ENCODE measurements around the gene TTC21B.

Gene TTC21B

DNA sequence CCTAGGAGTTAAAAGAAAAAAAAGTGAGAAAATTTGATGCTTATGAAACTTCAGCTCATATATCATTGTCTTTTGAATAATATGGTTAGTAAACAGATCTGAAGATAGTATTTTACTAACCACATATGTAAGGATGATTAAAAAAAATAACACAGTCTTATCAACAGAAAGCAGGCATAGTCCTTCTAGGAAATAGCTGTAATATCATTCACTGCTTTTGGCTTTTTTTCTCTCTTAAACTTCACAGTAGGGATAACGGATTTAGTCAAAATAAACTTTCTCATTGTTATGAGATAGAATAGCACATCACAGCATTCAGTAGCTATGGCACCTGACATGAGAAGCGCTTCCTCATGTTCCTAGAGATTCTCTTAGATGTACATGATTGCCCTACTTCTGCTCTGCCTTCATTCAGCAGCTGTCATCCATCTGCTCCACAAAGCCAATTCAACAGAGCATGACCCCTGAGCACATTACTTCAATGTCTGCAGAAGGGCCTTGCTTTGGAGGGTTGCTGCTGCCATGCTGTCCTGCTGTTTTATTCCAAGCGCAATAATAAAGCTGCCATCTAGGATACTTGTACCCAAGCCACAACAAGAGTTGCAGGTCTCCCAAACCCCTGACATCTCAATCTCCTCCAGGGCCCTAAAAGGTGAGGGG, 67.0 kb downstream of the TTC21B start:
- no peak overlapping the region for H3K4me3 Mint-ChIP-seq
- peaks cover 48% of the 10 kb centered on the region for H3K4me1 Mint-ChIP-seq
- H3K9me3 Mint-ChIP-seq, result no peaks in the 10 kb centered on the region
- peak overlapping the region; percentile 97 for H3K27ac Mint-ChIP-seq
- TF ChIP-seq, protein P1, sequence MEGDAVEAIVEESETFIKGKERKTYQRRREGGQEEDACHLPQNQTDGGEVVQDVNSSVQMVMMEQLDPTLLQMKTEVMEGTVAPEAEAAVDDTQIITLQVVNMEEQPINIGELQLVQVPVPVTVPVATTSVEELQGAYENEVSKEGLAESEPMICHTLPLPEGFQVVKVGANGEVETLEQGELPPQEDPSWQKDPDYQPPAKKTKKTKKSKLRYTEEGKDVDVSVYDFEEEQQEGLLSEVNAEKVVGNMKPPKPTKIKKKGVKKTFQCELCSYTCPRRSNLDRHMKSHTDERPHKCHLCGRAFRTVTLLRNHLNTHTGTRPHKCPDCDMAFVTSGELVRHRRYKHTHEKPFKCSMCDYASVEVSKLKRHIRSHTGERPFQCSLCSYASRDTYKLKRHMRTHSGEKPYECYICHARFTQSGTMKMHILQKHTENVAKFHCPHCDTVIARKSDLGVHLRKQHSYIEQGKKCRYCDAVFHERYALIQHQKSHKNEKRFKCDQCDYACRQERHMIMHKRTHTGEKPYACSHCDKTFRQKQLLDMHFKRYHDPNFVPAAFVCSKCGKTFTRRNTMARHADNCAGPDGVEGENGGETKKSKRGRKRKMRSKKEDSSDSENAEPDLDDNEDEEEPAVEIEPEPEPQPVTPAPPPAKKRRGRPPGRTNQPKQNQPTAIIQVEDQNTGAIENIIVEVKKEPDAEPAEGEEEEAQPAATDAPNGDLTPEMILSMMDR (IDR thresholded peaks at IDR 0.05), result no peak
- no peaks in the 10 kb centered on the region for H3K27me3 Mint-ChIP-seq (ENCODE audit: low read depth, poor library complexity)
- DNase-seq, result no peak
- H3K36me3 Mint-ChIP-seq (ENCODE audit: low read depth), result peaks cover 53% of the 10 kb centered on the region

DNA sequence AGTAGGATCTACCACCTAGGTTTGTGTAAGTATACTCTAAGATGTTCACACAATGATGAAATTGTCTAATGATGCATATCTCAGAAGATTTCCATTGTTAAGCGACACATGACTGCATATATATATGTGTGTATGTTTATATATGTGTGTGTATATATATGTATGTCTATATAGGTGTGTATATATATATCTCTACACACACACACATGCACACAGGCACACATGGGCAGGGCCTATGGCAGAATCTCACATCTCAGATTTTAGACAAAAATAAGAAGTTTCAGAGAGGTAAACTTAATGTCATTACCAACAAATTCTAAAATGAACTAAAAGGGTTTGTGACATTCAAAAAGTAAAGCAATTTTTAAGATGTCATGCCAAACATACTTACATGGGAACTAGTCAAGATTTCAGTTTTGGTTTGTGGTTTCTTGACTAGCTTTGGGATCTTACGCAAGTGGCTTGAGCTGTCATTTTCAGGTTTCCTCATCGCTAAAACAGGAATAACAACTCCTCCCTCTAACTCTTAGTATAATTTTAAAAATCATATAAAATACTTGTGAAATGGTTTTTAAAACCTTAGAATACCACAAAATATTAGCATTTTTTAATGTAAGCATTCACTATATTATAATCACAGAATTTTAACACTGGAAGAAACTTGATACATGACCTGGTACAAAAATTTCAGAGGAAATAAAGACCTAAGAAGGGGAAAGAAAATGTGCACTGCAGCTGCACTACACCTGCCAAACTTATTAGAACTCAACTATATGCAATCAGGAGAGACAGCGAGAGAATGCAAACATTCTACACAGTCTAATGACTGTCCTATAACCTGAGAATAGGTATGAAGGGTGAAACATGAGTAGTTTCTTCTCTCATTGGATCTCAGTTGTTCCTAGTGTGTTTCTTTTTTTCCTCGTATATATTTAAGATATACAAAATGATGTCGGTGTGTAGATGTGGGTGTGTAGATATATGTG, 75.7 kb downstream of the TTC21B start:
- TF ChIP-seq, protein P1 (IDR thresholded peaks at IDR 0.05), result no peak
- Mint-ChIP-seq H3K27me3 (ENCODE audit: low read depth, poor library complexity) (peaks cover 1% of the 10 kb centered on the region), H3K9me3 (no peaks in the 10 kb centered on the region), H3K27ac (no peak overlapping the region), H3K4me1 (no peaks in the 10 kb centered on the region), H3K36me3 (ENCODE audit: low read depth) (peaks cover 25% of the 10 kb centered on the region), H3K4me3 (no peak overlapping the region)
- DNase-seq, result no peak

DNA sequence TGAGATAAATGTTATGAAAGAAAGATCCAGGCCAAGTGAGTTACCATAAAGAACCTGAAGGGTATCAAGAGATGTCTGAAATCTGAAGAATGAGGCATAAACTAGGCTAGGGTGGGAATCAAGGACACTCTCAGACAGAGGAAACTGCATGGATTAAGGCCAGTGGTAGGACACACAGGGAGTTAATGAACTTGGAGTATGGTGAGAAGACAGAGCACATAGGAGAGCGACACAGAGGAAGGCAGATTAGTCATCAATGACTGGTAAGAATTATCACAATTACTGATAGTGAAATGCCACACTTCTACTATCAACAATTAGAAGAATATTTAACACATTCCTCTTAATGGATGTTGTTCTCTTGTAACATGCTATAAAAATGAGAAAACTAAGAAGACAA, 76.9 kb downstream of the TTC21B start:
- TF ChIP-seq, protein P1 (IDR thresholded peaks at IDR 0.05), result no peak
- H3K9me3 Mint-ChIP-seq, result no peaks in the 10 kb centered on the region
- peaks cover 29% of the 10 kb centered on the region for H3K36me3 Mint-ChIP-seq (ENCODE audit: low read depth)
- DNase-seq, result no peak
- H3K27me3 Mint-ChIP-seq (ENCODE audit: low read depth, poor library complexity), result peaks cover 2% of the 10 kb centered on the region
- H3K4me1 Mint-ChIP-seq, result no peaks in the 10 kb centered on the region
- no peak overlapping the region for H3K4me3 Mint-ChIP-seq
- H3K27ac Mint-ChIP-seq, result no peak overlapping the region

GRCh38 chr2:165876269-165876668, 77.3 kb downstream of the TTC21B start:
- H3K36me3 Mint-ChIP-seq (ENCODE audit: low read depth), result peaks cover 30% of the 10 kb centered on the region
- H3K27me3 Mint-ChIP-seq (ENCODE audit: low read depth, poor library complexity), result peaks cover 2% of the 10 kb centered on the region
- TF ChIP-seq, protein P1 (IDR thresholded peaks at IDR 0.05), result no peak
- no peaks in the 10 kb centered on the region for H3K4me1 Mint-ChIP-seq
- no peak overlapping the region for H3K4me3 Mint-ChIP-seq
- no peaks in the 10 kb centered on the region for H3K9me3 Mint-ChIP-seq
- no peak for DNase-seq
- peak overlapping the region; percentile 37 for H3K27ac Mint-ChIP-seq

DNA sequence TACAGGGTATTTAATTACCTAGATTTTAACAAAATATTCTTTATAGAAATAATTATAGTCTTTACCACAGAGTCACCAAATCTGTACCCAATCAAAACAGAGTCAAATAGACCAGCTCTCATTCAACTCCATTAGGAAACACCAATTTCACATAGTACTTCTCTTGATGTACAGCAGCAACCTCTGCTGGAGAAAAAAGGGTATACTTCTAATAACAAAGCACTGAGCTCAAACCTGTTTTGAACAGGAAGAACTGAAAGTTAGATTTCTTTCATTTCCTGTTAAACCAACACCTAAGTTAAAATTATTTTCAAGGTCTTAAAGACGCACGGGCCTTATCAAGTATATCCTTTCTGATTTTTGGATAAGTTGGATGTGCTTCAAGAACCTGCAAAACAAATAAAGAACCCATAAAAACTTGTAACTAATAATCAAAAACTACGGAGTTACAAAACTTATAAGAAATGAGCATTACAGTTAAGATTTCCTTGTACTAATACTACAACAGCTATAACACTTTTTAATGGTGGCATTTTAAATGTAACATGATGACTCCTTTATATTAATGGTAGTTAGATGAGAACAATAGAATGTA, 79.0 kb downstream of the TTC21B start:
- DNase-seq, result no peak
- Mint-ChIP-seq H3K9me3 (no peaks in the 10 kb centered on the region), H3K36me3 (ENCODE audit: low read depth) (peaks cover 34% of the 10 kb centered on the region), H3K27ac (no peak overlapping the region), H3K4me3 (no peak overlapping the region), H3K27me3 (ENCODE audit: low read depth, poor library complexity) (peaks cover 2% of the 10 kb centered on the region), H3K4me1 (no peaks in the 10 kb centered on the region)
- TF ChIP-seq, protein P1 (IDR thresholded peaks at IDR 0.05), result peak; percentile 76

Measured in nephron progenitor cell (in vitro differentiated cells).